Right atrium auricular region (tissue), 2 donors: ENCODE measurements around the gene FAM53B. TPM values are rescaled to one million over a fixed set of nuclear protein-coding genes. Genes with fewer than 3 reads are reported as not detected.

Experiments
- DNase-seq: peaks from one replicate; pipeline ENCODE4 v3.0.0-alpha.2; 2019; ENCODE audit warnings: low spot score
- H3K27ac ChIP-seq, 2 donors: fragments of 200-600 bp; sonication (generic); 1 replicate in 1 of 2; 2 replicates in 1 of 2; pipeline ENCODE4 v1.5.1; 2016 to 2019
- H3K27me3 ChIP-seq, 2 donors: fragments of 200-600 bp; sonication (generic); one replicate each; pipeline versions ENCODE4 v1.5.1 to v1.6.0; 2017 to 2019
- H3K36me3 ChIP-seq: fragments of 200-600 bp; sonication (generic); one replicate; pipeline ENCODE4 v1.5.1; 2016
- H3K4me1 ChIP-seq, 2 donors: fragments of 200-600 bp; sonication (generic); one replicate each; pipeline versions ENCODE4 v1.5.1 to v1.6.0; 2017 to 2019
- H3K4me3 ChIP-seq, 2 donors: fragments of 200-600 bp; sonication (generic); 1 replicate in 1 of 2; 2 replicates in 1 of 2; pipeline ENCODE4 v1.5.1; 2017 to 2019; ENCODE audit warnings: mild to moderate bottlenecking in 1 of 2, moderate library complexity in 1 of 2
- H3K9me3 ChIP-seq, 2 donors: fragments of 200-600 bp; sonication (generic); one replicate each; pipeline ENCODE4 v1.5.1; 2019
- total RNA-seq, 2 donors: library from RNA; depleted of rRNA; stranded (reverse); fragments of >200 nt; gene quantifications; one replicate each; pipeline ENCODE4 v1.1.0, GENCODE V29; 2016
- TF ChIP-seq, protein P1 (sequence below), 2 donors: fragments of 200-600 bp; sonication (generic); IDR thresholded peaks; one replicate each; pipeline ENCODE4 v1.5.1; 2019; ENCODE audit warnings: antibody characterized with exemption in 2 of 2

The FAM53B gene
- total RNA-seq, 2 donors from 2014 or later, result 30.3 to 31.1 TPM

DNA sequence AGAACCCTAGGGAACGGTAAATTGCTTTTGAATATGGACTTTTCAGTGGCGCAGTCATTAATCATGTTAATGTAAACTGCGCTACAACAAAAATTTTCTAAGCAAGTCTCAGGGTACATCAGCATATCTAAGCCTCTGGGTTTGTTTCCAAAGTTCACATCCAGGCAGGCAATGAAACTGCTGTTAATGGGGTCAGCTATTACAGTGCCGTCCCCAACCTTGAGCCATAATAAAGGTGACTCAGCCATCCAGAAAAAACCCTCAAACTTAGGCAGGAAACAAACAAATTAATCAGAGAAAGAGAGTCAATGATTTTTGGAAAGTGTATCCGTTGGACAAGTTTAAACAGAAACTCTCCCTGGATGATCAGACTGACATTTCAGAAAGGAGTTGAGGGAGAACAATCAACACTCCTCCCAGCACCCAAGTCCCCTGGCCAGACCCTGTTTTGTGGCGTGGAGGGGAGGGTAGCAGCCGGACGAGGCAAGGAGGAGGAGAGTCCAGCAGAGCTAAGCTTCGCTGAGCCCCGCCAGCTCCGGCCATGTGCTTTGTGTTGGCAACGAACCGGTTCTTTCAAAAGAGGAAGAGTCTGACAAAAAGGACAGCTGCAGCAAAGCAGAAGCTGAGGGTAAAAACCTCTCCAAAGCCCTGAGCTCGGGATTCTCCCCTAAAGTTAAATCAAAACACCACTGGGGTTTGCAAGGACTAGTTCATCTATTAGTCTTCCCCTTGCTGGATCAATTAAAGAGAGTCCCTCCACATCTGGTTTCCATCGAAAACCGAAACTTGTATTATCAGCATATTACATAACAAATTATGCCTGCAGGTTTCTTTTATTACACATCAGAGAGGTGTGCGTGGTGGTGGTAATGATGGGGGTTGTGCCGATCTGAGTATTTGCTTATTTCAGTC, 3.6 kb downstream of the FAM53B start:
- Histone ChIP-seq H3K4me1 (peaks cover 0 to 86% of the 10 kb centered on the region in 2 donors), H3K27me3 (no peaks in the 10 kb centered on the region), H3K36me3 (no peaks in the 10 kb centered on the region), H3K9me3 (no peaks in the 10 kb centered on the region), H3K27ac (peak overlapping the region; percentile 78 to 81), H3K4me3 (peak overlapping the region in 1 of 2 donors; percentile 22)
- TF ChIP-seq, protein P1, sequence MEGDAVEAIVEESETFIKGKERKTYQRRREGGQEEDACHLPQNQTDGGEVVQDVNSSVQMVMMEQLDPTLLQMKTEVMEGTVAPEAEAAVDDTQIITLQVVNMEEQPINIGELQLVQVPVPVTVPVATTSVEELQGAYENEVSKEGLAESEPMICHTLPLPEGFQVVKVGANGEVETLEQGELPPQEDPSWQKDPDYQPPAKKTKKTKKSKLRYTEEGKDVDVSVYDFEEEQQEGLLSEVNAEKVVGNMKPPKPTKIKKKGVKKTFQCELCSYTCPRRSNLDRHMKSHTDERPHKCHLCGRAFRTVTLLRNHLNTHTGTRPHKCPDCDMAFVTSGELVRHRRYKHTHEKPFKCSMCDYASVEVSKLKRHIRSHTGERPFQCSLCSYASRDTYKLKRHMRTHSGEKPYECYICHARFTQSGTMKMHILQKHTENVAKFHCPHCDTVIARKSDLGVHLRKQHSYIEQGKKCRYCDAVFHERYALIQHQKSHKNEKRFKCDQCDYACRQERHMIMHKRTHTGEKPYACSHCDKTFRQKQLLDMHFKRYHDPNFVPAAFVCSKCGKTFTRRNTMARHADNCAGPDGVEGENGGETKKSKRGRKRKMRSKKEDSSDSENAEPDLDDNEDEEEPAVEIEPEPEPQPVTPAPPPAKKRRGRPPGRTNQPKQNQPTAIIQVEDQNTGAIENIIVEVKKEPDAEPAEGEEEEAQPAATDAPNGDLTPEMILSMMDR (IDR thresholded peaks at IDR 0.05), result no peak
- DNase-seq, result peak; percentile 80

DNA sequence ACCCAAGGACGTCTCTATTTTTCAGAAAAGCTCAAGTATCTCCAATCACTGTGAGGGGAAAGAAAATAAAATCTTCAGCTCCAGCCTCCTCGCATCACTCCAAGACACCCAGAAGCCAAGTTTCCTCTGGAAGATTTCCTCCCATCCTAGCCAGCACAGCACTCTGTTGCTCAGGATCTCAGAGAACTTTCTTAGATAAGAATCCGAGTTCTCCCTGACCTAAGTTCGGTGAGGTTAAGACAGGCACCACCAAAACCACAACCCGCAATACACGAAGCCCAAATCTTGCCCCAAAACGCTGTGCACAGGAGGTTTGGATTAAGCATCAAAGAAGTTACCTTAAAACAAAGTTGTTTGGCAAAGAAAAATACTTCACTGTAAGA, 4.2 kb downstream of the FAM53B start:
- H3K27ac ChIP-seq, result peak overlapping the region; percentile 78 to 81

GRCh38 chr10:124739119-124739921, 4.9 kb downstream of the FAM53B start:
- Histone ChIP-seq H3K4me1 (peaks cover 0 to 87% of the 10 kb centered on the region in 2 donors), H3K27me3 (no peaks in the 10 kb centered on the region), H3K27ac (peak overlapping the region; percentile 78 to 81), H3K4me3 (no peak overlapping the region), H3K36me3 (no peaks in the 10 kb centered on the region), H3K9me3 (no peaks in the 10 kb centered on the region)
- peak; percentile 53 for DNase-seq
- TF ChIP-seq, protein P1 (IDR thresholded peaks at IDR 0.05), result no peak

More for the DNA sequence above, 4.2 kb downstream of the FAM53B start:
- TF ChIP-seq, protein P1 (IDR thresholded peaks at IDR 0.05), result no peak
- Histone ChIP-seq H3K4me1 (peaks cover 0 to 86% of the 10 kb centered on the region in 2 donors), H3K9me3 (no peaks in the 10 kb centered on the region), H3K36me3 (no peaks in the 10 kb centered on the region), H3K27me3 (no peaks in the 10 kb centered on the region), H3K4me3 (no peak overlapping the region)
- DNase-seq, result peak; percentile 56

- Histone ChIP-seq H3K4me3 (no peak overlapping the region), H3K4me1 (peaks cover 0 to 96% of the 10 kb centered on the region in 2 donors), H3K9me3 (no peaks in the 10 kb centered on the region), H3K27me3 (no peaks in the 10 kb centered on the region), H3K36me3 (no peaks in the 10 kb centered on the region), H3K27ac (peak overlapping the region in 1 of 2 donors; percentile 41)
- peak; percentile 47 for DNase-seq
- TF ChIP-seq, protein P1 (IDR thresholded peaks at IDR 0.05), result no peak
Measured at GRCh38 chr10:124738441-124738840, 5.7 kb downstream of the FAM53B start.

GRCh38 chr10:124737708-124738107, 6.5 kb downstream of the FAM53B start:
- H3K27me3 ChIP-seq, result no peaks in the 10 kb centered on the region
- H3K4me3 ChIP-seq, result no peak overlapping the region
- H3K4me1 ChIP-seq, result peaks cover 0 to 100% of the 10 kb centered on the region in 2 donors
- no peaks in the 10 kb centered on the region for H3K9me3 ChIP-seq
- H3K36me3 ChIP-seq, result no peaks in the 10 kb centered on the region
- DNase-seq, result peak; percentile 53
- H3K27ac ChIP-seq, result peak overlapping the region; percentile 78 to 79
- TF ChIP-seq, protein P1 (IDR thresholded peaks at IDR 0.05), result no peak
